Coronary artery (tissue), 2 donors: ENCODE data around the gene C11orf24.
"Not testable (repeated sequence)": the region's sequence is repeated elsewhere in the genome, so short reads cannot be mapped to it uniquely, and the experiment has no call there.

Source experiments
- DNase-seq: peaks from one replicate; pipeline ENCODE4 v3.0.0-alpha.2; 2017; ENCODE audit warnings: low spot score
- H3K27ac ChIP-seq, 2 donors: fragments of 200-600 bp; sonication (generic); one replicate each; pipeline ENCODE4 v1.5.1; 2016 to 2019
- H3K4me3 ChIP-seq: fragments of 200-600 bp; sonication (generic); 2 replicates; pipeline ENCODE4 v1.5.1; 2016; ENCODE audit warnings: mild to moderate bottlenecking, moderate library complexity
- TF ChIP-seq, protein P1 (sequence below): fragments of 200-600 bp; sonication (generic); IDR thresholded peaks from one replicate; pipeline ENCODE4 v1.5.1; 2019; ENCODE audit warnings: antibody characterized with exemption

C11orf24 gene

DNA sequence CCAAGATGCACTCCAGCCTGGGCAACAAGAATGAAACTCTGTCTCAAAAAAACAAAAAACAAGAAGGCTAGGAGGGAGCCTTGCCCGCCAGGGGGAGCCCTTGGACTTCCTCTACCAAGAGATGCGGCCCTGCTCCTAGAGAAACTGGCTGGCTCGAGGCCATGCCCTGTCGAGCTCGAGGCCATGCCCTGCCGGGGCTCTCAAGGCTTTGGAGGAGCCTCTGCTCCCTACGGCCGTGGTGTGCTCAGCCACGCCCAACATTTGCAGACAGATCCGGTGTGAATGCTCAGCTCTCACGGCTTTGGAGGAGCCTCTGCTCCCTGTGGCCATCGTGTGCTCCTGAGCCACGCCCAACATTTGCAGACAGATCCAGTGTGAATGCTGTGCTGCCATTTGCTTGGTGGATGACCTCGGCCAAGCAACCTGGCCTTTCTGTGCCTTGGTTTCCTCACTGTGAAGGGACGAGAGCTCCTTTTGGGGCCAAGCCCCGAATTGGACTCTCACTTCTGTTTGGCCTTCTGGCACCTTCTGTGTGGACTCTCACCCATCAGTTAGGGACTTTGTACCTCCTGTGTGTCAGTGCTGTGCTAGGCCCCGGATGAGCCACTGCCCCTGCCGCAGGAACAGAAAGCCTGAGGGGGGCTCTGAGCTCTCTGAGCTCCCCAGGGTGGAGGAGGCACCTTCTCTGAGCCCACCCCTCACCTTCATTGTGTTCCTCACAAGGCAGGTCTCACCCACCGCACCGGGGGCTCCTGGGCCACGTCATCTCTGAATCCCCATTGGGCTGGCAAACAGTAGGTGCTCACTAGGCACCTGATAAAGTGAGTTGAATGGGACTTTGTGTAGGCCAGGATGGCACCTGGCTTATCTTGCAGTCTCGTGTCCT lies 14.1 kb downstream of the C11orf24 start:
- TF ChIP-seq, protein P1, sequence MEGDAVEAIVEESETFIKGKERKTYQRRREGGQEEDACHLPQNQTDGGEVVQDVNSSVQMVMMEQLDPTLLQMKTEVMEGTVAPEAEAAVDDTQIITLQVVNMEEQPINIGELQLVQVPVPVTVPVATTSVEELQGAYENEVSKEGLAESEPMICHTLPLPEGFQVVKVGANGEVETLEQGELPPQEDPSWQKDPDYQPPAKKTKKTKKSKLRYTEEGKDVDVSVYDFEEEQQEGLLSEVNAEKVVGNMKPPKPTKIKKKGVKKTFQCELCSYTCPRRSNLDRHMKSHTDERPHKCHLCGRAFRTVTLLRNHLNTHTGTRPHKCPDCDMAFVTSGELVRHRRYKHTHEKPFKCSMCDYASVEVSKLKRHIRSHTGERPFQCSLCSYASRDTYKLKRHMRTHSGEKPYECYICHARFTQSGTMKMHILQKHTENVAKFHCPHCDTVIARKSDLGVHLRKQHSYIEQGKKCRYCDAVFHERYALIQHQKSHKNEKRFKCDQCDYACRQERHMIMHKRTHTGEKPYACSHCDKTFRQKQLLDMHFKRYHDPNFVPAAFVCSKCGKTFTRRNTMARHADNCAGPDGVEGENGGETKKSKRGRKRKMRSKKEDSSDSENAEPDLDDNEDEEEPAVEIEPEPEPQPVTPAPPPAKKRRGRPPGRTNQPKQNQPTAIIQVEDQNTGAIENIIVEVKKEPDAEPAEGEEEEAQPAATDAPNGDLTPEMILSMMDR, result peak; percentile 86
- H3K4me3 ChIP-seq, result peak overlapping the region; percentile 25
- peak overlapping the region in 1 of 2 donors; percentile 19 for H3K27ac ChIP-seq
- DNase-seq, result peak; percentile 95

DNA sequence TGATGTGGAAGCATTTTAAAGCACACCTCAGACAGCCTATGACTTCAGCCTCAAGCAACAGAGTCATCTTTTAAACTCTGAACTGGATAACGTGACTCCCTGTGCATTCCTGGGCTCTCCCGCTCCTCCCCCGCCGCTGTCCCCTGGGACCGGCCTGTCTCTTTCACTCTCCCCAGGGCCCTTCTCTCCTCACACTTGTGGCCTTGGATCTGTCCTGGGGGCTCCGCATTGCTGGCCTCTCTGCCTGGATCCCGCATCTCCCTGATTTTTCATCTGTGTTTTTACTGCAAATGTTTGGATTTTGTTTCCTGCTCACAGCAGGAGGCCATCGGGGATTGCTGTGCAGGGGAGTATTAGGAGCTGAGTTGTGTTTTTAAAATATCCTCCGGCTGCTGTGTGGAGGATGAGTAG lies 15.4 kb downstream of the C11orf24 start:
- H3K27ac ChIP-seq, result no peak overlapping the region
- TF ChIP-seq, protein P1, result no peak
- no peak for DNase-seq
- no peak overlapping the region for H3K4me3 ChIP-seq

DNA sequence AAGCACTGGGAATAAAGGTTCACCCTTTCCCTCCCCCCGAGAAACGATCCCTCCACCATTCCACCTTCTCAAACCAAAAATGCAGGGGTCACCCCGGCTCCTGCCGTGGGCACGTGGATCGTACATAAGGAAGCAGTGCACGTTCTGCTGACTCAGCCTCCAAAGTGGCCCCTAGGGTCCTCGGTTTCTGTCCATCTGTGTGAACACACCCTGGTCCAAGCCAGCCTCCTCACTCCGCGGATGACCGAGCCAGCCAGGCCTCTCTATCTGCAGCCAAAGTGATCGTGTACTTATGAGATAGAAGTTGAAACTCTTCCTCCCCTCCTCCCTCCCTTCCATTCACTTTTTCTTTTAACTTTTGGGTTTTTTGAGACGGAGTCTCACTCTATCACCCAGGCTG lies 16.2 kb downstream of the C11orf24 start:
- TF ChIP-seq, protein P1, result no peak
- Histone ChIP-seq H3K4me3 (no peak overlapping the region), H3K27ac (no peak overlapping the region)
- no peak for DNase-seq

DNA sequence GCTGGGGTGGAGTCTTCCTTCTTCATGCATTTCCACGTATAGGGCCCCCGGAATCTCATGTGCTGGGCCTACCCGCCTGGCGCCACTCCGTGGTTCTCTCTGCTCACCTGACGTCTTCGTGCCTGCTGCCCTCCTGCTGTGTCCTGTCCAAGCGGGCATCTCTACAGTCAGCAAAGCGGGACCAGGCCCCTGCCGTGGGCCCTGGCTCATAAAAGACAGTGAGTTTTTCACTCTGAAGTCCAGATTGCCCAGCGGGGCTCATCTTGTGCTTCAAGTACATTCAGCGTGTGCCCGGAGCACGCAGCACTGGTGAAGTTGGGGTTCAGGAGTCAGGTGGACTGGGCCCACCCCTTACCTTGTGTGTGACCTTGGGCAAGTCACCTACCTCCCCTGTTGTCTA lies 17.4 kb downstream of the C11orf24 start:
- TF ChIP-seq, protein P1, result no peak
- Histone ChIP-seq H3K4me3 (no peak overlapping the region), H3K27ac (no peak overlapping the region)
- DNase-seq, result no peak

DNA sequence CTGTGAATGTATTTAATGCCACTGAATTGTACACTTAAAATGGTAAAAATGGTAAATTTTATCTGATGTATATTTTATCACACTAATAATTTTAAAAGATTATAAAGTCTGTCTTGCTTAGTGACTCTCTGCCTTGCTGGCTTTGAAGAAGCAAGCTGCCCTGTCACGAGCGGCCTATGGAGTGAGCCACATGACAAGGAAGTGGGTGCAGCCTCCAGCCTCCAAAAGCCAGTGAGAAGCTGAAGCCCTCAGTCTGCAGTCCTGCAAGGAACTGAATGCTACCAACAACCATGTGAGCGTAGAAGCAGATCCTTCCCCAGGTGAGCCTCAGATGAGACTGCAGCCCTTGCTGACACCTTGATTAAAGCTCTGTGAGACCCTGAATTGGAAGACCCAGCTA lies 20.0 kb downstream of the C11orf24 start:
- TF ChIP-seq, protein P1, result no peak
- H3K27ac ChIP-seq, result no peak overlapping the region
- H3K4me3 ChIP-seq, result no peak overlapping the region
- DNase-seq, result no peak

DNA sequence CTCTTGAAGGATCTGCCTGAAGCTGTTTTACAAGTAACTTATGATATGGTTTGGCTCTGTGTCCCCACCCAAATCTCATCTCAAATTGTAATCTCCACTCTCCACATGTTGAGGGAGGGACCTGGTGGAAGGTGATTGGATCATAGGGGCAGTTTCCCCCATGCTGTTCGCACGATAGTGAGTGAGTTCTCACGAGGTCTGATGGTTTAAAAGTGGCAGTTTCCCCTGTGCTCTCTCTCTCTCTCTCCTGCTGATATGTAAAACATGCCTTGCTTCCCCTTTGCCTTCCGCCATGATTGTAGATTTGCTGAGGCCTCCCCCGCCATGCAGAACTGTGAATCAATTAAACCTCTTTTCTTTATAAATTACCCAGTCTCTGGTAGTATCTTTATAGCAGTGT lies 26.9 kb downstream of the C11orf24 start:
- not testable (repeated sequence) for DNase-seq, H3K4me3 ChIP-seq, H3K27ac ChIP-seq

DNA sequence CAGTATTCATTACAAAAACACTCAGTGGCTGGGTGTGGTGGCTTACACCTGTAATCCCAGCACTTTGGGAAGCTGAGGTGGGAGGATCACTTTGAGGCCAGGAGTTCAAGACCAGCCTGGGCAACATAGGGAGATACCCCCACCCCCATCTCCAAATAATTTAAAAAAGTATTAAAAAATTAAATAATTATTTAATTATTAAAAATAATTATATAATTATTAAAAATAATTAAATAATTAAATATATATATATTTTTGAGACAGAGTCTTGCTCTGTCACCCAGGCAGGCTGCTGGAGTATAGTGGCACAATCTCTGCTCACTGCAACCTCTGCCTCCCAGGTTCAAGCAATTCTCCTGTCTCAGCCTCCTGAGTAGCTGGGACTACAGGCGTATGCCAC lies 27.9 kb downstream of the C11orf24 start:
- H3K4me3 ChIP-seq, DNase-seq, H3K27ac ChIP-seq: not testable (repeated sequence)

DNA sequence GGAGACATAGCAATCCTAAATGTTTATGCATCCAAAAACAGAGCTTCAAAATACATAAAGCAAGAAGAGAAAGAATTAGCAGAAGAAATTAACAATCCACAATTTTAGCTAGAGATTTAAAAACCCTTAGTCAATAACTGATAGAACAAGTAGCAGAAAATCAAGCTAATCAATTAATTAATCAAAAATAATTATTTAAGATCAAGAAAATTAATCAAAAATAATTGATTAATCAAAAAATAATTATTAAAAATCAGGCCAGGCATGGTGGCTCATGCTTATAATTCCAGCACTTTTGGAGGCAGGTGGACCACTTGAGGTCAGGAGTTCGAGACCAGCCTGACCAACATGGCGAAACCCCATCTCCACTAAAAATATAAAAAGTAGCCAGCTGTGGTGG lies 29.2 kb downstream of the C11orf24 start:
- Histone ChIP-seq H3K27ac (no peak overlapping the region), H3K4me3 (no peak overlapping the region)
- no peak for DNase-seq
- TF ChIP-seq, protein P1, result no peak
